HG03095 (cell line): ENCODE data around the gene TBCK.
"Not testable (repeated sequence)": the region's sequence is repeated elsewhere in the genome, so short reads cannot be mapped to it uniquely, and the experiment has no call there.

Experiments used
- ATAC-seq: cut with Tn5 transposase; IDR thresholded peaks from one replicate; pipeline ENCODE4 v1.9.1; 2021; ENCODE audit warnings: moderate library complexity; ENCODE audit not compliant: unreplicated experiment

The TBCK gene

GRCh38 chr4:106321814-106322213, 5.8 kb upstream of the TBCK start:
- ATAC-seq = not testable (repeated sequence)

- ATAC-seq = not testable (repeated sequence)
These were observed 5.2 kb upstream of the TBCK start for GRCh38 chr4:106321168-106321567.

GRCh38 chr4:106320235-106320634, 4.2 kb upstream of the TBCK start:
- no peak for ATAC-seq

- ATAC-seq = no peak
These were observed 2.5 kb upstream of the TBCK start for GRCh38 chr4:106318511-106318910.

GRCh38 chr4:106317815-106318214, 1.8 kb upstream of the TBCK start:
- no peak for ATAC-seq

GRCh38 chr4:106316773-106317409, 882 bp upstream of the TBCK start:
- ATAC-seq = peak; percentile 3

GRCh38 chr4:106315476-106315967, 487 bp downstream of the TBCK start:
- ATAC-seq = peak; percentile 19

- ATAC-seq = no peak
These were observed 1.0 kb downstream of the TBCK start for GRCh38 chr4:106314960-106315359.

GRCh38 chr4:106312997-106313522, 2.9 kb downstream of the TBCK start:
- ATAC-seq = no peak

GRCh38 chr4:106312377-106312776, 3.6 kb downstream of the TBCK start:
- ATAC-seq = no peak

GRCh38 chr4:106306561-106306960, 9.4 kb downstream of the TBCK start:
- no peak for ATAC-seq

- no peak for ATAC-seq
These were observed 10.5 kb downstream of the TBCK start for GRCh38 chr4:106305435-106306055.

- ATAC-seq = no peak
These were observed 11.4 kb downstream of the TBCK start for GRCh38 chr4:106304632-106305031.

- ATAC-seq = no peak
These were observed 12.3 kb downstream of the TBCK start for GRCh38 chr4:106303548-106304281.

- ATAC-seq = no peak
These were observed 14.0 kb downstream of the TBCK start for GRCh38 chr4:106302062-106302438.

GRCh38 chr4:106301393-106302061, 14.5 kb downstream of the TBCK start:
- no peak for ATAC-seq

- no peak for ATAC-seq
These were observed 16.0 kb downstream of the TBCK start for GRCh38 chr4:106299977-106300376.

GRCh38 chr4:106297245-106298035, 18.6 kb downstream of the TBCK start:
- ATAC-seq = no peak

GRCh38 chr4:106294062-106294461, 21.9 kb downstream of the TBCK start:
- ATAC-seq = no peak

- no peak for ATAC-seq
These were observed 24.3 kb downstream of the TBCK start for GRCh38 chr4:106291678-106292077.
